ENCODE results near the gene TEDC2. TPM values are rescaled to one million over a fixed set of nuclear protein-coding genes. Genes with fewer than 3 reads are reported as not detected.

The TEDC2 gene, protein sequence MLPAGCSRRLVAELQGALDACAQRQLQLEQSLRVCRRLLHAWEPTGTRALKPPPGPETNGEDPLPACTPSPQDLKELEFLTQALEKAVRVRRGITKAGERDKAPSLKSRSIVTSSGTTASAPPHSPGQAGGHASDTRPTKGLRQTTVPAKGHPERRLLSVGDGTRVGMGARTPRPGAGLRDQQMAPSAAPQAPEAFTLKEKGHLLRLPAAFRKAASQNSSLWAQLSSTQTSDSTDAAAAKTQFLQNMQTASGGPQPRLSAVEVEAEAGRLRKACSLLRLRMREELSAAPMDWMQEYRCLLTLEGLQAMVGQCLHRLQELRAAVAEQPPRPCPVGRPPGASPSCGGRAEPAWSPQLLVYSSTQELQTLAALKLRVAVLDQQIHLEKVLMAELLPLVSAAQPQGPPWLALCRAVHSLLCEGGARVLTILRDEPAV
- total RNA-seq, result 10 to 100 TPM in 1 of 2 donors, 1 to 10 TPM in 1; 8.6 to 39.0 TPM

DNA sequence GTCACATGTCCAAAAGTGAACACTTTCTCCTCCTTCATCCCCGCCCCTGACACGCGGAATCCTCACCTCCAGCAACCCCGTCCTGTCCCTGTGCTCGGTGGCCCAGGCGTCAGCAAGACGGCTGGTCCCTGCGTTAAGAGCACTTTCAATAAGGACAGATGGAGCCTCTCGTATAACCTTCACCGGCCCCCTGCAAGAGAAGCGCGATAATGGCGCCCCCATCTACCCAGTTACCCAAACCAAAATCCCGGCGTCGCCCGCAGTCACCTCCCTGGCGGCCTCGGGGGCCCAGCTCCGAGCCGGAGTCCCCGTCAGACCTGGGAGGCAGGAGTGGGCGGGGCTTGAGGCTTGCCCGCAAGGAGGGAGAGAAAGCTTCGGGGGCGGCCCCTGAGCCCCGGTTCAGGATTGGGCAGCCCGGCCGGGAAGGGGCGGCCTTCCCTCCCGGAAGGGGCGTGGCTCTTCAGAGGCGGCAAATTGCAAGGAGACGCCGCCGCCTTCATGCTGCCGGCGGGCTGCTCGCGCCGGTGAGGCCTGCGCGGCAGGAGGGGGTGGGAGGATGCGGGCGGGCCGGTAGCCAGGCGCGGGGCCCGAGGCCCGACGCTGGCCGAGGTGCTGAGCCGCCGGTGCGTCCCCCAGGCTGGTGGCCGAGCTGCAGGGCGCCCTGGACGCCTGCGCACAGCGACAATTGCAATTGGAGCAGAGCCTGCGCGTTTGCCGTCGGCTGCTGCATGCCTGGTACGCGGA is at the start of gene TEDC2:
TSS of gene TEDC2 (plus strand) at position 463 of the 744 bp plus-strand sequence. CDS start at position 499, 36 bp downstream.
- ATAC-seq (peak; percentile 97 to 98), DNase-seq (ENCODE audit: low spot score) (peak; percentile 99)
- Mint-ChIP-seq H3K4me1 (ENCODE audit: low read depth in 2 of 2) (peaks cover 6% of the 10 kb centered on the region in 2 donors), H3K36me3 (no peaks in the 10 kb centered on the region), H3K27ac (peak within 1 kb of the TSS; percentile 56 to 80), H3K4me3 (peak within 1 kb of the TSS; percentile 88), H3K27me3 (no peaks in the 10 kb centered on the region), H3K9me3 (no peaks in the 10 kb centered on the region)

DNA sequence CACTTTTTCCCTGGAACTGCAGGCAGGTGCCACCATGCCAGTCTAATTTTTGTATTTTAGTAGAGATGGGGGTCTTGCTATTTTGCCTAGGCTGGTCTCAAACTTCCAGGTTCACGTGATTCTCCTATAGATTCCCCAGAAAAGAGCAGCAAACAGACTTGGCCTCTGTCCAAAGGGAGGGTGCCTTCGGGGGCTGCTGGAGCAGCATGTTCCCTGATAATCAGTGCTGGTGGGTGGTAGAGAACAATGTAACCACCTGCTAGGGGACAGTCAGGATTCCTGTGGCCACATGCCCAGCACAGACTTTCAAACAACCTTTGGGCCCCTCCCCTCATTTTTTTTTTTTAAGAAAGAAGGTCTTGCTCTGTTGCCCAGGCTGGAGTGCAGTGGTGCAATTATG is 44.8 kb upstream of the TEDC2 start:
- Mint-ChIP-seq H3K36me3 (no peaks in the 10 kb centered on the region), H3K27me3 (peaks cover 0 to 8% of the 10 kb centered on the region in 2 donors), H3K4me1 (ENCODE audit: low read depth in 2 of 2) (no peaks in the 10 kb centered on the region), H3K27ac (no peak overlapping the region), H3K4me3 (no peak overlapping the region), H3K9me3 (no peaks in the 10 kb centered on the region)
- no peak for DNase-seq (ENCODE audit: low spot score)
- no peak for ATAC-seq

DNA sequence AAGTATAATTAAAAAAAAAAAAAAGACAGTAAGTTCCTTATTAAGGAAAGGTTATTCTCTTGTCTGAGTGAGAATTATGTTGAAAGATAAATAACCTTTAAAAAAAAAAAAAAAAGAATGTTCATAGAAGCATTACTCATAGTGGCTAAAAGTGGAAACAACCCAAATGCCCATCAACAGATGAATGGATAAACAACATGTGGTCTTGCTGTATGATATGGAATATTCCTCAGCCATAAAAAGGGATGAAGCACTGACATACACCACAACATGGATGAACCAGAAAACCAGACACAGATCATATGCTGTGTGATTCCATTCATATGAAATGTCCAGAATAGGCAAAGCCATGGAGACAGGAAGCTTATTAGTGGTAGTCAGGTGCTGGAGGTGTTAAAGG is 39.9 kb upstream of the TEDC2 start:
- Mint-ChIP-seq H3K4me3 (no peak overlapping the region), H3K36me3 (no peaks in the 10 kb centered on the region), H3K9me3 (no peaks in the 10 kb centered on the region), H3K27me3 (no peaks in the 10 kb centered on the region), H3K4me1 (ENCODE audit: low read depth in 2 of 2) (peaks cover 3 to 10% of the 10 kb centered on the region in 2 donors), H3K27ac (no peak overlapping the region)
- ATAC-seq (no peak), DNase-seq (ENCODE audit: low spot score) (no peak)

DNA sequence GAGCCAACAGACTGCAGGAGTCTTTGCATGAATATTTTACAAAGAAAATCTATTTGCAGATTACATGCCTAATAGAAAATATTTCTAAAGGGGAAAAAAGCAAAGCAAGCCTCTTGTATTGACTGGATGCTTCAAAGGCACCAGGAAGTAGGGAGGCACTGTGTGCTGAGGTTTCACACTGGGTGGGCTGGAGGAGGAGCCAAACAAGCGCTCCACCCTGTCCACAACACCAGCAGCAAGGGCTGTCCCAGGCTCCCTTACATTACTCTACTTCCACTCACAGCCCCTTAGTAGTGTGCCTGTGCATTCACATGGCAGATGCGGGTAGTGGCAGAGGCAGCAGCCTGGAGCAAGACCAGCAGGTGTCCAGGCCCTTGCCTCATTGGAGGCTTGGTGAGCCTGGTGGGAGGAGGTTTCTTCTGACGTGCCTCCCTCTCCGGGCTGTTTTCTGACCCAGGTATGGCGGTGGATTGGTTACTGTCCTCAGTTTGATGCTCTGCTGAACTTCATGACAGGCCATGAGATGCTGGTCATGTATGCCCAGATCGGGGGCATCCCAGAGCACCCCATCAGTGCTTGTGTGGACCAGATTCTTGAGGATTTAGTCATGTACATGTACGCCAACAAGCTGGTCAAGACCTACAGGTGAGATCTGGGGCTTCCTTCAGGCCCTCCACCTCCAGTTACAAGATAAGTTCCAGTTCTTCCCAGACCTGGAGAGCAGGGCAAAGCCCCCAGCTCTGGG is 37.6 kb upstream of the TEDC2 start:
- H3K36me3 Mint-ChIP-seq, result no peaks in the 10 kb centered on the region
- H3K4me1 Mint-ChIP-seq (ENCODE audit: low read depth in 2 of 2), result peaks cover 5 to 10% of the 10 kb centered on the region in 2 donors
- no peak overlapping the region for H3K27ac Mint-ChIP-seq
- no peak overlapping the region for H3K4me3 Mint-ChIP-seq
- no peaks in the 10 kb centered on the region for H3K9me3 Mint-ChIP-seq
- H3K27me3 Mint-ChIP-seq, result no peaks in the 10 kb centered on the region
- DNase-seq (ENCODE audit: low spot score), result no peak
- ATAC-seq, result peak; percentile 64 to 72

DNA sequence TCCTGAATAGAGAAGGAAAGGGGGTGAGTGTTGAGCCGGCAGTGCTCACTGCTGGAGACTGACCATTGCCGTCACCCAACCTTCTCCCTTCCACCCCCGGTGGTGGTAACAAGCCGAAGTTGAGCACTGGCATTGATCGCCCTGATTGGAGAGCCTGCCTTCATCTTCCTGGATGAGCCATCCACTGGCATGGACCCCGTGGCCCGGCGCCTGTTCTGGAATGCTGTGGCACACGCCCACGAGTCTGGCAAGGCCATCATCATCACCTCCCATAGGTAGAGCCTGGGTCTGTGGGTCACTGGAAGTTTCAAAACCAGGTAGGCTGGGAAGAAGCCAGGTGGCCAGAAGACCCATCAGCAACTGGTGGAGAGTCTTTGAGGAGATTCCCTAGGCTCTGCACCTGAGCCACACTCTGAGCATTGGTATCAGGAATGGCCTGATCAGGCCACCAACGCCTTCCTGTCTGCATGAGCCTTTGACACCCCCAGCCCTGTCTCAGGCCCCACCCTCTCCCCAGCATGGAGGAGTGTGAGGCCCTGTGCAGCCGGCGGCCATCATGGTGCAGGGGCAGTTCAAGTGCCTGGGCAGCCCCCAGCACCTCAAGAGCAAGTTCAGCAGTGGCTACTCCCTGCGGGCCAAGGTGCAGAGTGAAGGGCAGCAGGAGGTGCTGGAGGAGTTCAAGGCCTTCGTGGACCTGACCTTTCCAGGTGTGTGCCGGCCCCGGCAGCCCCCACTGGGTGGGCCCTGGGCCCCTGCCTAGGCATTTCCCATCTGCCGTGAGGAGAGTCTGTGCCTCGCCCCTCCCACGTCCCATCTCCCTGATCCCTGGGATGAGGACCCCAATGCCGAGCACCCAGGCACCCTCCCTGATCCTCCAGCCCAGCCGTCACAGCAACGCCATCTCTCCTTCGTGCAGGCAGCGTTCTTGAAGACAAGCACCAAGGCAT is 35.6 kb upstream of the TEDC2 start:
- Mint-ChIP-seq H3K9me3 (no peaks in the 10 kb centered on the region), H3K36me3 (no peaks in the 10 kb centered on the region), H3K4me3 (no peak overlapping the region), H3K27me3 (no peaks in the 10 kb centered on the region), H3K4me1 (ENCODE audit: low read depth in 2 of 2) (peaks cover 12 to 16% of the 10 kb centered on the region in 2 donors), H3K27ac (no peak overlapping the region)
- DNase-seq (ENCODE audit: low spot score) (peak; percentile 55), ATAC-seq (no peak)

DNA sequence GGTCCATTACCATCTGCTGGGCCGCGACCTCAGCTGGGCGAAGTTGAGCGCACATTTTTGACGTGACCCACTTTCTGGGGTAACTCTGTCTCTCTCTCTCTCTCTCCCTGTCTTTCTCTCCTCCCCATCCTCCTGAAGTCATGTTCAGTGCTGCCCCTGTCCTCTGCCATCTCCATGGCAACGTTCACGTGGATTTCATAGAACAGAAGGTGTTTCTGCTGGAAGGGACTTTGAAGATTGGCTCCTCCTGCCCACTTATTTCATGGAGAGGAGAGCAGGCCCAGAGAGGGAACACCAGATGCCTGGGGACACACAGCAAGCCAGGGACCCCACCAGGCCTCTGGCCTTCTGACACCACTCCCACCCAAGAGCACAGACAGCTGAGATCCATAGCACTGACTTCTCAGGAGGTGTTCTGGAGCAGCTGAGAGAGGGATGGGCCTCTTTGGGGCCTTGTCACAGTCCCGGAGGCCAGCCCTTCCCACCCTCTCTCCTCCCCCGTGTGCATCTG is 34.8 kb upstream of the TEDC2 start:
- DNase-seq (ENCODE audit: low spot score) (no peak), ATAC-seq (no peak)
- H3K27me3 Mint-ChIP-seq, result no peaks in the 10 kb centered on the region
- peaks cover 16 to 20% of the 10 kb centered on the region in 2 donors for H3K4me1 Mint-ChIP-seq (ENCODE audit: low read depth in 2 of 2)
- no peak overlapping the region for H3K4me3 Mint-ChIP-seq
- no peaks in the 10 kb centered on the region for H3K9me3 Mint-ChIP-seq
- H3K36me3 Mint-ChIP-seq, result no peaks in the 10 kb centered on the region
- H3K27ac Mint-ChIP-seq, result no peak overlapping the region

DNA sequence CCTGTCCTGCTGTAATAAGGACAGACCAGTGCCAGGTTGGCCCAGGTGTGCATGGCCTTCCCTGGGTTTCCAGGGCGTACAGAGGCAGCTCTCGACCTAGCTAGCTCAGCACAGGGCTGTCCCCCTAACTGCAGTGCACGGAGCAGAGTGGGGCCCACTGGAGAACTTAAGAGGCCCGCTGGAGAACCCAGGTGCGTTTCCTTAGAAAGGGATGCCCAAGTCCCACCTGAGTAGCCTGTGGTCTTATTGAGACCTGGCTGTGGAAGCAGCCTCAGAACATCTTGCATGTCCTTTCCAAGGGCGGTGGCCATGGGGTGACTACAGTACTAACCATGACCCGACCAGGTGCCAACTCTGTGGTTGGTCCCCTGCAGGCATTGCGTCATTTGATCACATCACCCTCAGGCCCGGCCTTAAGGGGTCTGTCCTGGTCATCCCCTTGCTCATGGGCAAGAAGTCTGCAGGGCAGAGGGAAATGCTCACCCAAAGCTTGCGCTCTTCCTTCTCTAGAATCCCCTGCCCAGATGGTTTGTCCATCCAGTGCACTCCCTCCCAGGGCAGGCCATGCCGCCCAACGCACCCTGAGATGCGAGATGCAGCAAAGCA is 34.0 kb upstream of the TEDC2 start:
- H3K9me3 Mint-ChIP-seq, result no peaks in the 10 kb centered on the region
- no peaks in the 10 kb centered on the region for H3K36me3 Mint-ChIP-seq
- H3K27me3 Mint-ChIP-seq, result no peaks in the 10 kb centered on the region
- no peak overlapping the region for H3K27ac Mint-ChIP-seq
- no peak overlapping the region for H3K4me3 Mint-ChIP-seq
- DNase-seq (ENCODE audit: low spot score), result peak; percentile 52
- peaks cover 25 to 28% of the 10 kb centered on the region in 2 donors for H3K4me1 Mint-ChIP-seq (ENCODE audit: low read depth in 2 of 2)
- ATAC-seq, result no peak

DNA sequence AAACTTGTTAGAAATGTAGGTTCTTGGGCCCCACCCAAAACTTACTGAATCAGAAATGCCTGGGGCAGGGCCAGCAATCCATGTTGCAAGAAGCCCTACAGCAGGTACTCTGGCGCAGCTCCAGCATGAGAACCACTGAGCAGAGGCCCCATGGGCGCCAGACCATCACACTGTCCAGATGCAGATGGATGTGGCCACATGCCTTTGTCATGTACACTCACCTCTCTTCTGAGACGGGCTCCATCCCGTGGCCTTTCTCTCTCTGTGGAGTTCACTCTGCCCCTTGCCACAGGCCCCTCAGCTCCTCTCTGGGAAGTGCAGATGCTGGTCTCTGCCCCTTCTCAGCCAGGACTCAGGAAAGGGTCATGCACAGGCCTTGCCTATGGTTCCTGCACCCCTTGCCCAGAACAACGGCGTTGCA is 33.0 kb upstream of the TEDC2 start:
- H3K4me3 Mint-ChIP-seq, result no peak overlapping the region
- H3K27ac Mint-ChIP-seq, result no peak overlapping the region
- no peaks in the 10 kb centered on the region for H3K27me3 Mint-ChIP-seq
- peaks cover 22 to 30% of the 10 kb centered on the region in 2 donors for H3K4me1 Mint-ChIP-seq (ENCODE audit: low read depth in 2 of 2)
- H3K9me3 Mint-ChIP-seq, result no peaks in the 10 kb centered on the region
- ATAC-seq, result no peak
- H3K36me3 Mint-ChIP-seq, result no peaks in the 10 kb centered on the region
- DNase-seq (ENCODE audit: low spot score), result peak; percentile 39

DNA sequence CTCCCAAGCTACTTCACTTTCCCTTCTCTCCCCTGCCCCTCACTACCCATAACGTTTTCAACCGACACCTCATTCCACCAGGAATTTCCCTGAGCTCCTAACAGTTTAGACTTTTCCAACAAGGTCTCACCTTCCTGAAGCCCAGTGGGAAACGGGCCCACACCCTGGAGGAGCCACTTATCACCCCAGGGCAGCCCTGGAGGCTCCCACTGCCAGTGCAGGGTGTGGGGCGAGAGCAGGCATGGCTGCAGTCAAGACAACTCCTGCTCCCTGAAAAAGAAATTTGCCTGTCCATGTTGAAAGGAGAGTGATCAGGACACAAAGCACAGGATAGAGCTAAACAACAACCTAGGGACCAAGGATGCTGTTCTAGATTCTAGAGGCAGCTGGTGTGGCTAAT is 32.4 kb upstream of the TEDC2 start:
- no peaks in the 10 kb centered on the region for H3K27me3 Mint-ChIP-seq
- peak; percentile 38 for DNase-seq (ENCODE audit: low spot score)

DNA sequence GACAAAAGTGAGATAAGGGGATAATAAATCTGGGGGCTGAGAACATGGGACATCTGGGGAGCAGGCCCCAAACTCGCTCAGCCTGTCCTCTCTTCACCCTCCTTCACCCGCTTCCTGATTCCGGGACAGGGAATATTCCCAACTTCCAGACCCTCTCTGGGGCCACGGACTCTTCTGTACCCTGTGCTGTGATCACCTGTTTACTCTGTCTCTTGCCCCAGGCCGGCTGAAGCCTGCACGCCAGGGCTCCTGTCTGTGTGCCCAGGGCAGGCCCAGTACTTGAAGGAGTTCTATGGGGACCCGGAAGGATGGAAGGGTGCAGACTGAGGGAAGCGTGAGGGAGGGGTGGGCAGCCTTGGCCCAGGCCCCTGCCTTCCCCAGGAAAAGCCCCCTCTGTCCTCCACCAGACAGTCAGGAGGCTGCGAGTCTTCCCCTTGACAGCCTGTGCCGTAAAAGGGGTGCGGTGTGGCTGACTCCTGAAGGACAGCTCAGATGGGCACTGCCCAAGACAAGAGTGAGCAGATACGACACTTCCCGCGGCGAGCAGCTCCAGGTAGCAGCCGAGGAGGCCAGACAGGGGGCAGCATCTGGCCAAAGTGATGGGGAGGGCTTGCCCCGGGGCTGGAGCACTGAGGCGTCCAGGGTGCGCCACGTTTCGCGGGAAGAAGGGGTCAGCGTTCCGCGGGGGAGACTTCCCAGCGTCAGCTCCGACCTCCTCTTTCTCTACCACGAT is 31.7 kb upstream of the TEDC2 start:
- H3K4me1 Mint-ChIP-seq (ENCODE audit: low read depth in 2 of 2), result peaks cover 19 to 30% of the 10 kb centered on the region in 2 donors
- ATAC-seq (no peak), DNase-seq (ENCODE audit: low spot score) (peak; percentile 65)
- peak overlapping the region; percentile 68 to 77 for H3K27ac Mint-ChIP-seq
- H3K36me3 Mint-ChIP-seq, result no peaks in the 10 kb centered on the region
- H3K9me3 Mint-ChIP-seq, result no peaks in the 10 kb centered on the region
- H3K4me3 Mint-ChIP-seq, result peak overlapping the region; percentile 91
- H3K27me3 Mint-ChIP-seq, result no peaks in the 10 kb centered on the region

More for the DNA sequence above, 32.4 kb upstream of the TEDC2 start:
- Mint-ChIP-seq H3K9me3 (no peaks in the 10 kb centered on the region), H3K4me3 (peak overlapping the region; percentile 91), H3K4me1 (ENCODE audit: low read depth in 2 of 2) (peaks cover 17 to 30% of the 10 kb centered on the region in 2 donors), H3K36me3 (no peaks in the 10 kb centered on the region), H3K27ac (peak overlapping the region in 1 of 2 donors; percentile 44)
- no peak for ATAC-seq

DNA sequence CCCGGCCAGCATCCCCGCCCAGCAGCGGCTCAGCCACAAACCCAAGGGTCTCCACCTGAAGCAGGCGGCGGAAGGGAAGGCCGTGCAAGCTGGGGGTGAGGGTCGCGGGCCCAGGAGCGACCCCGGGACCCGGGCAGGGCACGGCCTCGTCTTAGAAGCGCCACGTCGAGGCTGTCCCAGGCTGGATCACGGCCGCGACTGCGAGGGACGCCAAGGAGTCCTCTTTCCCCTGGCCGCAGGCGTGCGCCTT is 31.2 kb upstream of the TEDC2 start:
- H3K27me3 Mint-ChIP-seq, result no peaks in the 10 kb centered on the region
- H3K27ac Mint-ChIP-seq, result peak overlapping the region; percentile 68 to 77
- peaks cover 18 to 30% of the 10 kb centered on the region in 2 donors for H3K4me1 Mint-ChIP-seq (ENCODE audit: low read depth in 2 of 2)
- no peaks in the 10 kb centered on the region for H3K36me3 Mint-ChIP-seq
- ATAC-seq, result no peak
- no peak for DNase-seq (ENCODE audit: low spot score)
- peak overlapping the region; percentile 91 for H3K4me3 Mint-ChIP-seq
- no peaks in the 10 kb centered on the region for H3K9me3 Mint-ChIP-seq
